Activated CD8-positive, alpha-beta memory T cell treated with anti-CD3 and anti-CD28 coated beads, Interleukin-2, amount 10 ng/mL, durations not matched to agents 7 days and 5 days (primary cell): ENCODE measurements around the gene CASK. TPM values are rescaled to one million over a fixed set of nuclear protein-coding genes. Genes with fewer than 3 reads are reported as not detected.
"Not testable (repeated sequence)": the region's sequence is repeated elsewhere in the genome, so short reads cannot be mapped to it uniquely, and the experiment has no call there.

Experiments used
- ATAC-seq: fragments of 150-1000 bp; cut with Tn5 transposase; one replicate; pipeline ENCODE4 v1.10.0; 2021; ENCODE audit warnings: moderate library complexity
- CTCF ChIA-PET: fragments of 350-600 bp; sonication (Branson Sonifier 250); formaldehyde crosslinking; loops from one replicate; lab custom pipeline; 2021; ENCODE audit warnings: antibody characterized with exemption; lab: Charles Lee
- DNase-seq: peaks from one replicate; pipeline ENCODE4 v3.0.0-alpha.2; 2020
- H3K27ac Mint-ChIP-seq: one replicate; pipeline ENCODE4 v1.8.0; 2021; ENCODE audit warnings: mild to moderate bottlenecking, mixed read lengths
- H3K27me3 Mint-ChIP-seq: one replicate; pipeline ENCODE4 v1.8.0; 2021; ENCODE audit warnings: mixed read lengths
- H3K36me3 Mint-ChIP-seq: one replicate; pipeline ENCODE4 v1.8.0; 2021; ENCODE audit warnings: mild to moderate bottlenecking, mixed read lengths
- H3K4me1 Mint-ChIP-seq: one replicate; pipeline ENCODE4 v1.8.0; 2021; ENCODE audit warnings: mixed read lengths
- H3K4me3 Mint-ChIP-seq: one replicate; pipeline ENCODE4 v1.8.0; 2021; ENCODE audit warnings: mild to moderate bottlenecking, moderate library complexity, mixed read lengths
- H3K9me3 Mint-ChIP-seq: one replicate; pipeline ENCODE4 v1.8.0; 2022; ENCODE audit warnings: low read depth, mixed read lengths
- total RNA-seq, 2 experiments: library from RNA; stranded (reverse); gene quantifications; one replicate each; pipeline ENCODE4 v1.2.3, GENCODE V29; 2021

CASK gene
- total RNA-seq, 2 experiments from 2014 or later = 30.2 to 40.0 TPM

DNA sequence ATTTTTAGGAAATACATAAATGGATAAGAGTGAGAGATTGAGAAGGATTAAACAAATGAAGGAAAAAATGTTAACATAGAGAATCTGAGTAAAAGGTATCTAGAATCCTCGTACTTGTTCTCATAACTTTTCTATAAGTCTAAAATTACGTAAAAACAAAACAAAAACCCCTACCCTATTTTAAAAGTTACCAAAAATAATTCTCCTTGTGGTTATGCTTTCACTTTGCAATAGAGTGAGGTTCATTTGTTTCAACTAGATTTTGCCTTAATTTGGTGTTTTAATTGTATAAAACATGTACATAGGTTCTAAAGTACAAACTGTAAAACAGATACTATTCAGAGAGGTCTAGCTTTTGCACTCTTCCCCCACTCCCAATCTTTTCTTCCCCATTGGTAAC lies 238.4 kb downstream of the CASK start:
- ATAC-seq (no peak), DNase-seq (no peak)
- Mint-ChIP-seq H3K4me3 (no peak overlapping the region), H3K27ac (no peak overlapping the region), H3K9me3 (no peaks in the 10 kb centered on the region), H3K27me3 (no peaks in the 10 kb centered on the region), H3K36me3 (peaks cover 2% of the 10 kb centered on the region), H3K4me1 (peaks cover 25% of the 10 kb centered on the region)
- CTCF ChIA-PET = interaction anchor here (1.4 kb wide), 1 partner anchor 10 kb away, joined by 3 read pairs; no protein-coding TSS in a partner anchor

DNA sequence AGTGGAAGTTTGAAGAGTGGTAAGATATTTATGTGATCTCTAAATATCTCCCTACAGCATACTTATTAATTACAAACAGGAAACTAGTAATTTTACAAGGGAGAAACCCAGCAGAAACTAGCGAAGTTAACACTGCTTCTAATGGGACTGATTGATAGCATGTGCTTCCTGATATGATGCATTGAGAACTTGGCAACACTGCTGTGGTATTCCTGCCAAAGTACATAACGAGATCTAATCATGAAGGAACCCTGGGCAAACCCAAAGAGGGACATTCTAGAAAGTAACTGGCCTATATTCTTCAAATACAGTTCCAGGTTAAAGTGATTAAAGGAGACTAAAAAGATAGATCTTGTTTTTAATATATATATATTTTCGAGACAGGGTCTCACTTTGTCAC lies 239.2 kb downstream of the CASK start:
- peaks cover 25% of the 10 kb centered on the region for H3K4me1 Mint-ChIP-seq
- no peak for ATAC-seq
- no peak overlapping the region for H3K27ac Mint-ChIP-seq

GRCh38 chrX:41677183-41678060 lies 245.9 kb downstream of the CASK start:
- peaks cover 14% of the 10 kb centered on the region for H3K4me1 Mint-ChIP-seq
- H3K9me3 Mint-ChIP-seq = no peaks in the 10 kb centered on the region
- ATAC-seq (no peak), DNase-seq (no peak)
- H3K27ac Mint-ChIP-seq = no peak overlapping the region
- H3K36me3 Mint-ChIP-seq = peaks cover 16% of the 10 kb centered on the region
- CTCF ChIA-PET = no interaction called here
- no peak overlapping the region for H3K4me3 Mint-ChIP-seq
- no peaks in the 10 kb centered on the region for H3K27me3 Mint-ChIP-seq

More for the DNA sequence above, 239.2 kb downstream of the CASK start:
- no peak for DNase-seq
- H3K9me3 Mint-ChIP-seq = no peaks in the 10 kb centered on the region
- peaks cover 2% of the 10 kb centered on the region for H3K36me3 Mint-ChIP-seq
- no peaks in the 10 kb centered on the region for H3K27me3 Mint-ChIP-seq
- CTCF ChIA-PET = no interaction called here
- H3K4me3 Mint-ChIP-seq = no peak overlapping the region

DNA sequence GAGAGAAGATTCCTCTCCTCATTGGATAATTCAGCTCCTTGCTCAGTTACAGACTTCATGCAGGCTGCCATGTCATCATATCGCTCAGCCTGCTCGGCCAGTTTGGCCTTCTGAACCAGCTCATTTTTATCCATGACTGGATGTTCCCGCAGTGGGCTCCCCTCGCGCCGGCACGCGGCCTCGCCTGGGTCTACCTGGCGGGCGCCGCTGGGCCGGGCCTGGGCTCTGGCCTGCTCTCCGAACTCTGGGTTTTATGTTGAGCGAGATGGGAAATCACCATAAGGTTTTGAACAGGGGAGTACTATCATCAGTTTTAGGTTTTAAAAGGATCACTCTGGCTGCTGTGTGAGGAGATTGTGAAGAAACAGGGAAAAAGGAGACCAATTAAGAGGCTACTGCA lies 247.0 kb downstream of the CASK start:
- not testable (repeated sequence) for H3K4me3 Mint-ChIP-seq, H3K27ac Mint-ChIP-seq, DNase-seq, ATAC-seq, H3K27me3 Mint-ChIP-seq, H3K9me3 Mint-ChIP-seq
- H3K36me3 Mint-ChIP-seq = peaks cover 16% of the 10 kb centered on the region
- H3K4me1 Mint-ChIP-seq = peaks cover 21% of the 10 kb centered on the region
- CTCF ChIA-PET = interaction anchor here (1.2 kb wide), 1 partner anchor 10 kb away, joined by 3 read pairs; no protein-coding TSS in a partner anchor

DNA sequence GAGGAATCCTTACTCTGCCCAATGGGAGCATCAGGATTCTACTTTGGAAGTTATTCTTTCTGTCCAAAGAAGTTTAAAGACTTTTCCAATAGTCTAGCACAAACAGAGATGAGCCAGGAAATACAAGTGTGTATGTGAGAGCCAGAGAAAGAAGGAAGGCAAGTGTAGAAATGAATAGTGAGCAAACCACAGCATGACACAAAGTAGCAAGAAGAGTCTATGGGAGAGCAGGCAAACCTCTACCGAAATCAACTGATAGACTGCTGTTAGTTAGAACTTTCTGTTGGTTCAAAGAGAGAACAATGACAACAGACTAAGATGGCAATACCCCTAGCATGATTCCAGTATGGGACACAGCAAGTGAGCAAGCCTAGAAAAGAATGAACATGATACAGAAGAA lies 250.7 kb downstream of the CASK start:
- H3K36me3 Mint-ChIP-seq = peaks cover 21% of the 10 kb centered on the region
- H3K27me3 Mint-ChIP-seq = no peaks in the 10 kb centered on the region
- H3K4me1 Mint-ChIP-seq = peaks cover 32% of the 10 kb centered on the region
- H3K27ac Mint-ChIP-seq = no peak overlapping the region
- no peak for DNase-seq
- no peaks in the 10 kb centered on the region for H3K9me3 Mint-ChIP-seq
- no peak overlapping the region for H3K4me3 Mint-ChIP-seq
- CTCF ChIA-PET = no interaction called here
- ATAC-seq = peak; percentile 39

GRCh38 chrX:41671082-41671481 lies 252.3 kb downstream of the CASK start:
- Mint-ChIP-seq H3K27me3 (no peaks in the 10 kb centered on the region), H3K9me3 (no peaks in the 10 kb centered on the region), H3K4me1 (peaks cover 45% of the 10 kb centered on the region), H3K36me3 (peaks cover 15% of the 10 kb centered on the region), H3K27ac (no peak overlapping the region), H3K4me3 (no peak overlapping the region)
- CTCF ChIA-PET = no interaction called here
- DNase-seq (no peak), ATAC-seq (no peak)

DNA sequence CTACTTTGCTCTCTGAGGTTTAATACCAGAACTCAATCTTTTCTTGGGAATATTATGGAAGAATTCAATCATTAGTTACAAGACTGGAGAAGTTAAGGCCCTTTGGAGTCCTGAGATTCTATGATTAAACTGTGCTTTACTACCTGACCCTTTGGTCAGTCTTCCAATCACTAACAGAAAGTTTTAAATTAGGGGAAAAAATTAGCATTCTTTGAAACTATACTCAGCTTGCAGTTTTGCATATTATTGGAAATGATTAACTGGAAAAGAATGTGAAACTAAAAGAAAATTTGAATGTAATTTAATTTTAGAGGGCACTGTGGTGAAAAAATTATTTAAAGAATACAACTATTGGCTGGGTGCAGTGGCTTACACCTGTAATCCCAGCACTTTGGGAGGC lies 253.2 kb downstream of the CASK start:
- H3K27me3 Mint-ChIP-seq = no peaks in the 10 kb centered on the region
- CTCF ChIA-PET = no interaction called here
- no peak overlapping the region for H3K4me3 Mint-ChIP-seq
- peaks cover 48% of the 10 kb centered on the region for H3K4me1 Mint-ChIP-seq
- DNase-seq (no peak), ATAC-seq (no peak)
- H3K27ac Mint-ChIP-seq = no peak overlapping the region
- peaks cover 21% of the 10 kb centered on the region for H3K36me3 Mint-ChIP-seq
- no peaks in the 10 kb centered on the region for H3K9me3 Mint-ChIP-seq

- CTCF ChIA-PET = interaction anchor here (0.6 kb wide), 1 partner anchor 29 kb away, joined by 4 read pairs; no protein-coding TSS in a partner anchor
- Mint-ChIP-seq H3K9me3 (no peaks in the 10 kb centered on the region), H3K27me3 (no peaks in the 10 kb centered on the region), H3K27ac (no peak overlapping the region), H3K36me3 (peaks cover 19% of the 10 kb centered on the region), H3K4me1 (peaks cover 51% of the 10 kb centered on the region), H3K4me3 (no peak overlapping the region)
- DNase-seq (no peak), ATAC-seq (no peak)
Observed at GRCh38 chrX:41667631-41668030, 255.7 kb downstream of the CASK start.

DNA sequence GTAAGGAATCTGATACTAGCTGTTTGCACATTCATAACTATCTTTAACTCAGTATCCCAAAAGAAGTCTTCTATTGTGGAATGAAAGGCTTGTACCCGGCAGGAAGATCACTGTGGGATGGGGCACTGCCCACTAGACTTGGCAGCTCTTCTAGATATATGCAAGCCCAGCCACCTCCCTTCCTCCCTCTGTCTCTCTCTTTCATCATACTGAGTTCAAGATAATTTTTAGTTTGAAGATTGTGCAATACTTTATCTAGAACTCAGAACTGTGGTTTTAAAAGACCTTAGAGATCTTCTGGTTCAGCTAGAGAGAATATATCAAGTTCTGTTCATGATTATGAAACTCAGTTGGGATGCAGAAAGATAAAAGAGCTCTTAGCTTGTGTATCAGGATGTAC lies 257.1 kb downstream of the CASK start:
- ATAC-seq = no peak
- DNase-seq = no peak
- CTCF ChIA-PET = interaction anchor here (1.1 kb wide), 2 partner anchors 8 to 10 kb away, joined by 3 read pairs; no protein-coding TSS in a partner anchor
- peaks cover 21% of the 10 kb centered on the region for H3K36me3 Mint-ChIP-seq
- no peaks in the 10 kb centered on the region for H3K9me3 Mint-ChIP-seq
- no peak overlapping the region for H3K4me3 Mint-ChIP-seq
- peaks cover 41% of the 10 kb centered on the region for H3K4me1 Mint-ChIP-seq
- peak overlapping the region; percentile 28 for H3K27ac Mint-ChIP-seq
- H3K27me3 Mint-ChIP-seq = no peaks in the 10 kb centered on the region

DNA sequence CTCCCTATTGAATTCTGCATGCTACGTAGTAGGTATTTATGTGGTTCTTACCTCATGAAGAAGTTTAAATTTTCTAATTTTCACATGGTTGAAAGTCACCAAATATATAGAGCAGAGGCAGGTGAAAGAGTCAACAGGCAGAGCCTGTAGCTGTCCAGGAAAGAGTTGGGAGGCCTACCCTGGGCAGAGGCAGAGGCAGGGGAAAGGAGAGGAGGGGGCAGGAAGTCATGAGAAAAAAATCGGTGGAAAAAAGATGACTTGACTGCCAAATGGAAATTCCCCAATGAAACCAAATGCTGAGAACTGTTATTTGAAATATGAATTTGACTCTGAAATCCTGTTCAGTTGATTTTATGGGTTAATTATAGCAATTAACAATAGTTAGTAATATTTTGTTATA lies 257.7 kb downstream of the CASK start:
- H3K9me3 Mint-ChIP-seq = no peaks in the 10 kb centered on the region
- H3K36me3 Mint-ChIP-seq = peaks cover 21% of the 10 kb centered on the region
- DNase-seq = no peak
- no peak for ATAC-seq
- H3K27ac Mint-ChIP-seq = no peak overlapping the region
- H3K27me3 Mint-ChIP-seq = no peaks in the 10 kb centered on the region
- no peak overlapping the region for H3K4me3 Mint-ChIP-seq
- H3K4me1 Mint-ChIP-seq = peaks cover 37% of the 10 kb centered on the region
- CTCF ChIA-PET = interaction anchor here (1.1 kb wide), 2 partner anchors 9 to 10 kb away, joined by 3 read pairs; no protein-coding TSS in a partner anchor

DNA sequence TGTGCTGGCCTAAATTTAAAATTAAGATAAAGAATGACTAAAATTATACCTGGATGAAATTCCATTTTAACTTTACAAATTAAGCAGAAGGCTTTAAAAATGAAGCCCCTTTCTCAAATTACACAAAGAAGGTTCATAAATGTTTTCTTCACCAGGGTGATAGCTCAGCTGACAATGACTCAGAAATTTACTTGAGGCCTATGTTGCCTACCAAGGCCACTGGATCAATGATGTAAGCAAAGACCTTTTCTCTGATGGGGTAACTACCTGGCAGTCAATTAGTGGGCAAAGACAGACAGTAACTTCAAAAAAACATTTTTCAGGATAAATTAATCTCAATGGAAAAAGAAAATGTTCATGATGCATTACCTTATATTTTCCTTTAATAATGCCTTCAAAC lies 258.4 kb downstream of the CASK start:
- CTCF ChIA-PET = no interaction called here
- ATAC-seq (no peak), DNase-seq (no peak)
- H3K36me3 Mint-ChIP-seq = peaks cover 23% of the 10 kb centered on the region
- no peaks in the 10 kb centered on the region for H3K27me3 Mint-ChIP-seq
- H3K9me3 Mint-ChIP-seq = no peaks in the 10 kb centered on the region
- H3K4me1 Mint-ChIP-seq = peaks cover 37% of the 10 kb centered on the region
- H3K4me3 Mint-ChIP-seq = no peak overlapping the region
- no peak overlapping the region for H3K27ac Mint-ChIP-seq

DNA sequence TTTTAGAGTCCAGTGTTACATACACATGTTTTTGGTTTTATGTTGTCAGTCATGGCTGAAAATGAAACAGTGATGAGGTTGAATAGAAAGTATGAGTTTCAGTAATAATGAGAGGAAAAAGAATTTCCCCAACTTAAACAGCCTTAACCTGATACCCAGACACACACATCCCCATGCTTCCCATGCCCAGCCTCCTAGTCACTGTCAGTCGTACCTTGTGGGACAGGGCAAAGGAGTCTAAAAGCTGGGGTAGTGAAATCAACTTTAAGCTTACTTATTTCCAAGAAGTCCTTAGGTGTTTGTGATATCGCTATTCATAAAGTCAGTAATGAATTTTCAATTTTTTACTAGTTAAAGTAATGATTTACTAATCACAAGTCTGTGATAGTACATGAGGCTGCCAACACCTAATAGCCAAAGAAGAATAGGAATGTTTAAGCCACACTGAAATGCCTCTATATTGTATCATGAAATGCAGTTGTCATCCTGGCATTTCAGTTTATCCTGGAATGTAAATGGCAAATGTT lies 258.9 kb downstream of the CASK start:
- CTCF ChIA-PET = no interaction called here
- ATAC-seq = peak; percentile 70
- DNase-seq = no peak
- Mint-ChIP-seq H3K4me3 (no peak overlapping the region), H3K27me3 (no peaks in the 10 kb centered on the region), H3K27ac (no peak overlapping the region), H3K9me3 (no peaks in the 10 kb centered on the region), H3K36me3 (peaks cover 23% of the 10 kb centered on the region), H3K4me1 (peaks cover 37% of the 10 kb centered on the region)

DNA sequence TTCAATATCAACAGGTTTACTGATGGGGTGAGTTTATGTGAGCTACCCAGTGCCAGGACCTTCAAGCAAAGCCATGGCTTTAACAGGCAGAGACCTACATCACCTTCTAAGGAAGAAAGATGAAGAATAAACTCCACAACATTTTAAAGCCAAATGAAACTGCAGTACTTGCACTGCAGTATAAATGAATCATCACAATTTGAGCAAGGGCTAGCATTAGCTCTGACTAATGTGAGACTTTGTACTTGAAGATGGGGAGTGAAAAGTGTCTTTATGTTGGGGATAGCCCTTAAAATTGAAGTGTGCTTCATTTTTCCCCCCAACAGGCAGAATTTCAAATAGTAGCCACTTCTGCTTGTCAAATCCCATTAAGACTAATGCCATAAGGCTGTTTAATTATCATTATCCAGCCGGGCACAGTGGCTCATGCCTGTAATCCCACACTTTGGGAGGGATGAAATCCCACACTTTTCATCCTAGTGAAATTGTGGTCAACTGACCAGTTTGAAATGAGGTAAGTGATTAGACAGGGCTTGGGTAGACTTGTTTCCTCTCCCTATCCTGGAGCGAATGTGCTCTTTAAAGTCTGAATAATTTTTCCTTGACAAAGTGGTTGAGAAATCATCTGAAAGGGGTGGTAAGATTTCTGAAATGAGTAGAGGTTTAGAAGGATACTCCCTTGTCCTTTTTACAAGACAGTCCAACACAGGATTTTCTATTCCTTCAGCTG lies 261.8 kb downstream of the CASK start:
- no peak overlapping the region for H3K27ac Mint-ChIP-seq
- peaks cover 34% of the 10 kb centered on the region for H3K4me1 Mint-ChIP-seq
- H3K9me3 Mint-ChIP-seq = no peaks in the 10 kb centered on the region
- H3K36me3 Mint-ChIP-seq = peaks cover 32% of the 10 kb centered on the region
- ATAC-seq (no peak), DNase-seq (no peak)
- H3K27me3 Mint-ChIP-seq = no peaks in the 10 kb centered on the region
- H3K4me3 Mint-ChIP-seq = no peak overlapping the region
- CTCF ChIA-PET = no interaction called here
